ENCODE results near the gene C11orf91.

- TF ChIP-seq CTCF (IDR thresholded peaks at IDR 0.05) = no peak
- TF ChIP-seq EZH2phosphoT487 (IDR thresholded peaks at IDR 0.05) = no peak
Measured at GRCh38 chr11:33700063-33700501, 544 bp downstream of the C11orf91 start.

All from neural progenitor cell (in vitro differentiated cells).